Peyer's patch (tissue), 4 donors: Measurements from ENCODE around the gene RPA1.

Experiments
- POLR2A ChIP-seq, 2 donors: fragments of 450-650 bp; IDR thresholded peaks; one replicate each; pipeline ENCODE4 v1.5.1; 2017; ENCODE audit warnings: antibody characterized with exemption in 2 of 2, mild to moderate bottlenecking in 2 of 2, moderate library complexity in 2 of 2
- TF ChIP-seq, protein P1 (sequence below), 6 experiments: fragments of 450-650 bp in 4 of 6; fragments of 200-600 bp in 2 of 6; sonication (generic) in 1 of 6; IDR thresholded peaks; one replicate each; pipeline ENCODE4 v1.5.1; 2017 to 2019; ENCODE audit warnings: antibody characterized with exemption in 6 of 6, mild to moderate bottlenecking in 3 of 6, moderate library complexity in 1 of 6

DNA sequence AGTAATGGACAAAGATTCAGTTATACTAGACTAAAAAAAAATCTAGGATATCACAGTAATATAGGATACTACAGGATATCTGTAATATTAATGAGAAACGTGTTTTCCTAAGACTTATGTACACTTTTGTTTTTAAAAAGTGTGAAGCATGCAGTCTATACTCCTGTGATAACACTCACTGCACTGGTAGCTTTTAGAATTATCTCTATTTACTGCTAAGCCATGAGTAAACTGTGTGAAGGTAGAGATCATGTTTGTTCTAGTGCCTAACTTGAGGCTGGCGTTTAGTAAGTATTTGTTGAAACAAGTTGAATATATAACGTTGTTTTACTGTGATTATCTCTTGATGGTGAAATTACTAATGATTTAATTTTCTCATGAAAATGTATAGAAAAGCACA lies 23.9 kb downstream of the RPA1 start:
- TF ChIP-seq, protein P1, sequence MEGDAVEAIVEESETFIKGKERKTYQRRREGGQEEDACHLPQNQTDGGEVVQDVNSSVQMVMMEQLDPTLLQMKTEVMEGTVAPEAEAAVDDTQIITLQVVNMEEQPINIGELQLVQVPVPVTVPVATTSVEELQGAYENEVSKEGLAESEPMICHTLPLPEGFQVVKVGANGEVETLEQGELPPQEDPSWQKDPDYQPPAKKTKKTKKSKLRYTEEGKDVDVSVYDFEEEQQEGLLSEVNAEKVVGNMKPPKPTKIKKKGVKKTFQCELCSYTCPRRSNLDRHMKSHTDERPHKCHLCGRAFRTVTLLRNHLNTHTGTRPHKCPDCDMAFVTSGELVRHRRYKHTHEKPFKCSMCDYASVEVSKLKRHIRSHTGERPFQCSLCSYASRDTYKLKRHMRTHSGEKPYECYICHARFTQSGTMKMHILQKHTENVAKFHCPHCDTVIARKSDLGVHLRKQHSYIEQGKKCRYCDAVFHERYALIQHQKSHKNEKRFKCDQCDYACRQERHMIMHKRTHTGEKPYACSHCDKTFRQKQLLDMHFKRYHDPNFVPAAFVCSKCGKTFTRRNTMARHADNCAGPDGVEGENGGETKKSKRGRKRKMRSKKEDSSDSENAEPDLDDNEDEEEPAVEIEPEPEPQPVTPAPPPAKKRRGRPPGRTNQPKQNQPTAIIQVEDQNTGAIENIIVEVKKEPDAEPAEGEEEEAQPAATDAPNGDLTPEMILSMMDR (IDR thresholded peaks at IDR 0.05), result no peak
- TF ChIP-seq POLR2A (IDR thresholded peaks at IDR 0.05), result no peak
